Peyer's patch (tissue), 4 donors: ENCODE results near the gene MSH2. TPM values are rescaled to one million over a fixed set of nuclear protein-coding genes. Genes with fewer than 3 reads are reported as not detected.
"Not testable (repeated sequence)": the region's sequence is repeated elsewhere in the genome, so short reads cannot be mapped to it uniquely, and the experiment has no call there.

Experiments used
- DNase-seq, 3 donors: peaks; one replicate each; pipeline ENCODE4 v3.0.0-alpha.2; 2017 to 2019
- H3K27ac ChIP-seq, 4 donors: fragments of 200-600 bp; sonication (generic); one replicate each; pipeline ENCODE4 v1.5.1; 2016 to 2019
- H3K27me3 ChIP-seq, 2 donors: fragments of 200-600 bp; sonication (generic); one replicate each; pipeline ENCODE4 v1.5.1; 2019
- H3K36me3 ChIP-seq, 3 donors: fragments of 200-600 bp; sonication (generic); one replicate each; pipeline ENCODE4 v1.5.1; 2016 to 2019
- H3K4me1 ChIP-seq, 4 donors: fragments of 200-600 bp; sonication (generic); one replicate each; pipeline ENCODE4 v1.5.1; 2016 to 2019
- H3K4me3 ChIP-seq, 4 donors: fragments of 200-600 bp; sonication (generic); 1 replicate in 3 of 4; 2 replicates in 1 of 4; pipeline ENCODE4 v1.5.1; 2016 to 2019; ENCODE audit warnings: mild to moderate bottlenecking in 1 of 4
- H3K9me3 ChIP-seq, 4 donors: fragments of 200-600 bp; sonication (generic); one replicate each; pipeline ENCODE4 v1.5.1; 2016 to 2019; ENCODE audit warnings: mild to moderate bottlenecking in 1 of 4
- POLR2A ChIP-seq, 2 donors: fragments of 450-650 bp; IDR thresholded peaks; one replicate each; pipeline ENCODE4 v1.5.1; 2017; ENCODE audit warnings: antibody characterized with exemption in 2 of 2, mild to moderate bottlenecking in 2 of 2, moderate library complexity in 2 of 2
- total RNA-seq, 4 donors: library from RNA; depleted of rRNA; stranded (reverse); fragments of >200 nt; gene quantifications; one replicate each; pipeline ENCODE4 v1.1.0, GENCODE V29; 2016
- TF ChIP-seq, protein P1 (sequence below), 6 experiments: fragments of 450-650 bp in 4 of 6; fragments of 200-600 bp in 2 of 6; sonication (generic) in 1 of 6; IDR thresholded peaks; one replicate each; pipeline ENCODE4 v1.5.1; 2017 to 2019; ENCODE audit warnings: antibody characterized with exemption in 6 of 6, mild to moderate bottlenecking in 3 of 6, moderate library complexity in 1 of 6

MSH2 gene
- total RNA-seq, 4 donors from 2014 or later = 5.8 to 23.1 (median 9.2) TPM

DNA sequence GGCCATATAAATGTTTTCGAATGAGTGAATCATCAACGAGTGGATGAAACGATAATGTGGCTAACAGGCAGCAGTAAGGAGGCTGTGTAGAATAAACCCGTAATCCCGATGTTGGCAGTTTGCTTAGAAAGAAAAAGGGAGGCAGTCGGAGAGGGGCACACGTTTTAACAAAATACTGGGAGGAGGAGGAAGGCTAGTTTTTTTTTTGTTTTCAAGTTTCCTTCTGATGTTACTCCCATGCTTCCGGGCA lies 476 bp upstream of the MSH2 start:
- Histone ChIP-seq H3K4me3 (peak overlapping the region; percentile 70 to 94 (median 87)), H3K36me3 (no peaks in the 10 kb centered on the region), H3K4me1 (peaks cover 0 to 8% (median 4%) of the 10 kb centered on the region in 4 donors), H3K27me3 (no peaks in the 10 kb centered on the region), H3K27ac (peak overlapping the region in 3 of 4 donors; percentile 72 to 89 (median 77)), H3K9me3 (no peaks in the 10 kb centered on the region)
- TF ChIP-seq POLR2A (IDR thresholded peaks at IDR 0.05) = no peak
- TF ChIP-seq, protein P1, sequence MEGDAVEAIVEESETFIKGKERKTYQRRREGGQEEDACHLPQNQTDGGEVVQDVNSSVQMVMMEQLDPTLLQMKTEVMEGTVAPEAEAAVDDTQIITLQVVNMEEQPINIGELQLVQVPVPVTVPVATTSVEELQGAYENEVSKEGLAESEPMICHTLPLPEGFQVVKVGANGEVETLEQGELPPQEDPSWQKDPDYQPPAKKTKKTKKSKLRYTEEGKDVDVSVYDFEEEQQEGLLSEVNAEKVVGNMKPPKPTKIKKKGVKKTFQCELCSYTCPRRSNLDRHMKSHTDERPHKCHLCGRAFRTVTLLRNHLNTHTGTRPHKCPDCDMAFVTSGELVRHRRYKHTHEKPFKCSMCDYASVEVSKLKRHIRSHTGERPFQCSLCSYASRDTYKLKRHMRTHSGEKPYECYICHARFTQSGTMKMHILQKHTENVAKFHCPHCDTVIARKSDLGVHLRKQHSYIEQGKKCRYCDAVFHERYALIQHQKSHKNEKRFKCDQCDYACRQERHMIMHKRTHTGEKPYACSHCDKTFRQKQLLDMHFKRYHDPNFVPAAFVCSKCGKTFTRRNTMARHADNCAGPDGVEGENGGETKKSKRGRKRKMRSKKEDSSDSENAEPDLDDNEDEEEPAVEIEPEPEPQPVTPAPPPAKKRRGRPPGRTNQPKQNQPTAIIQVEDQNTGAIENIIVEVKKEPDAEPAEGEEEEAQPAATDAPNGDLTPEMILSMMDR (IDR thresholded peaks at IDR 0.05) = no peak
- no peak for DNase-seq

GRCh38 chr2:47403609-47404193 lies 745 bp downstream of the MSH2 start:
- TF ChIP-seq POLR2A (IDR thresholded peaks at IDR 0.05) = no peak
- TF ChIP-seq, protein P1 (IDR thresholded peaks at IDR 0.05) = no peak
- Histone ChIP-seq H3K36me3 (no peaks in the 10 kb centered on the region), H3K9me3 (no peaks in the 10 kb centered on the region), H3K27me3 (no peaks in the 10 kb centered on the region), H3K4me3 (peak overlapping the region; percentile 70 to 94 (median 87)), H3K4me1 (peaks cover 0 to 8% (median 4%) of the 10 kb centered on the region in 4 donors), H3K27ac (peak overlapping the region; percentile 54 to 89 (median 74))
- DNase-seq = no peak

- Histone ChIP-seq H3K4me1 (peaks cover 0 to 8% (median 4%) of the 10 kb centered on the region in 4 donors), H3K36me3 (no peaks in the 10 kb centered on the region), H3K4me3 (peak overlapping the region; percentile 70 to 94 (median 87)), H3K27me3 (no peaks in the 10 kb centered on the region), H3K9me3 (no peaks in the 10 kb centered on the region), H3K27ac (peak overlapping the region in 1 of 4 donors; percentile 77)
- TF ChIP-seq, protein P1 (IDR thresholded peaks at IDR 0.05) = no peak
- TF ChIP-seq POLR2A (IDR thresholded peaks at IDR 0.05) = no peak
- no peak for DNase-seq
Observed at GRCh38 chr2:47404356-47404755, 1.4 kb downstream of the MSH2 start.

- peaks cover 0 to 8% (median 4%) of the 10 kb centered on the region in 4 donors for H3K4me1 ChIP-seq
- no peak for DNase-seq
- TF ChIP-seq POLR2A (IDR thresholded peaks at IDR 0.05) = no peak
- TF ChIP-seq, protein P1 (IDR thresholded peaks at IDR 0.05) = no peak
- no peaks in the 10 kb centered on the region for H3K9me3 ChIP-seq
- no peak overlapping the region for H3K4me3 ChIP-seq
- H3K27ac ChIP-seq = no peak overlapping the region
- H3K36me3 ChIP-seq = no peaks in the 10 kb centered on the region
- H3K27me3 ChIP-seq = no peaks in the 10 kb centered on the region
Observed at GRCh38 chr2:47405757-47406156, 2.8 kb downstream of the MSH2 start.

DNA sequence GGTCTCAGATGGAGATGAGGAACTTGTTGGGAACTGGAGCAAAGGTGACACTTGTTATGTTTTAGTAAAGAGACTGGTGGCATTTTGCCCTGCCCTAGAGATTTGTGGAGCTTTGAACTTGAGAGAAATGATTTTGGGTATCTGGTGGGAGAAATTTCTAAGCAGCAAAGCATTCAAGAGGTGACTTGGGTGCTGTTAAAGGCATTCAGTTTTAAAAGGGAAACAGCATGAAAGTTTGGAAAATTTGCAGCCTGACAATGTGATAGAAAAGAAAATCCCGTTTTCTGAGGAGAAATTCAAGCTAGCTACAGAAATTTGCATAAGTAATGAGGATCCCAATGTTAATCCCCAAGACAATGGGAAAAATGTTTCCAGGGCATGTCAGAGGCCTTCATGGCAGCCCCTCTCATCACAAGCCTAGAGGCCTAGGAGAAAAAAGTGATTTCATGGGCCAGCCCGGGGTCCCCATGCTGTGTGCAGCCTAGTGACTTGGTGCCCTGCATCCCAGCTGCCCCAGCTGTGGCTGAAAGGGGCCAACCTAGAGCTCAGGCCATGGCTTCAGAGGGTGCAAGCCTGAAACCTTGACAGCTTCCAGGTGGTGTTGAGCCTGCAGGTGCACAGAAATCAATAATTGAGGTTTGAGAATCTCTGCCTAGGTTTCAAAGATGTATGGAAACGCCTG lies 3.8 kb downstream of the MSH2 start:
- peaks cover 0 to 10% (median 0%) of the 10 kb centered on the region in 3 donors for H3K36me3 ChIP-seq
- DNase-seq, H3K4me1 ChIP-seq, H3K9me3 ChIP-seq, H3K4me3 ChIP-seq, H3K27ac ChIP-seq, H3K27me3 ChIP-seq: not testable (repeated sequence)

- not testable (repeated sequence) for H3K9me3 ChIP-seq, DNase-seq, H3K27ac ChIP-seq, H3K27me3 ChIP-seq, H3K4me1 ChIP-seq, H3K4me3 ChIP-seq
- peaks cover 0 to 10% (median 0%) of the 10 kb centered on the region in 3 donors for H3K36me3 ChIP-seq
Observed at GRCh38 chr2:47407976-47408375, 5.0 kb downstream of the MSH2 start.
